Neural progenitor cell (in vitro differentiated cells): ENCODE measurements around the gene TOR1AIP2. TPM values are rescaled to one million over a fixed set of nuclear protein-coding genes. Genes with fewer than 3 reads are reported as not detected.

Experiments used
- DNase-seq: peaks from one replicate; pipeline ENCODE4 v3.0.0-alpha.2; 2016; ENCODE audit warnings: low spot score
- H2AFZ ChIP-seq: fragments of 200-600 bp; sonication (generic); replicated peaks from 2 replicates; pipeline ENCODE4 v1.6.1; 2016; ENCODE audit warnings: antibody characterized with exemption
- H3F3A ChIP-seq: fragments of 200-600 bp; sonication (generic); 2 replicates; pipeline ENCODE4 v1.6.1; 2016; ENCODE audit warnings: antibody characterized with exemption, low read depth
- H3K27ac ChIP-seq: fragments of 200-600 bp; sonication (generic); 2 replicates; pipeline ENCODE4 v1.5.1; 2016; ENCODE audit warnings: mild to moderate bottlenecking
- H3K27me3 ChIP-seq: fragments of 200-600 bp; sonication (generic); 2 replicates; pipeline ENCODE4 v1.6.1; 2016; ENCODE audit warnings: mild to moderate bottlenecking, moderate library complexity
- H3K36me3 ChIP-seq: fragments of 200-600 bp; sonication (generic); 2 replicates; pipeline ENCODE4 v1.5.1; 2016
- H3K4me1 ChIP-seq: fragments of 200-600 bp; sonication (generic); 2 replicates; pipeline ENCODE4 v1.6.1; 2016; ENCODE audit warnings: mixed run types
- H3K4me2 ChIP-seq: fragments of 200-600 bp; sonication (generic); 2 replicates; pipeline ENCODE4 v1.6.1; 2016
- H3K4me3 ChIP-seq: fragments of 200-600 bp; sonication (generic); 2 replicates; pipeline ENCODE4 v1.5.1; 2016
- H3K79me2 ChIP-seq: fragments of 200-600 bp; sonication (generic); 2 replicates; pipeline ENCODE4 v1.6.1; 2016; ENCODE audit warnings: low read depth
- H3K9ac ChIP-seq: fragments of 200-600 bp; sonication (generic); 2 replicates; pipeline ENCODE4 v1.6.1; 2016
- H3K9me3 ChIP-seq: fragments of 200-600 bp; sonication (generic); 2 replicates; pipeline ENCODE4 v1.5.1; 2016; ENCODE audit warnings: low read depth
- H4K20me1 ChIP-seq: fragments of 200-600 bp; sonication (generic); 2 replicates; pipeline ENCODE4 v1.6.1; 2016; ENCODE audit warnings: low read depth
- H3K27ac Mint-ChIP-seq: 3 replicates; pipeline ENCODE4 v1.8.0; 2021; ENCODE audit warnings: mixed read lengths
- H3K27me3 Mint-ChIP-seq: 2 replicates; pipeline ENCODE4 v1.8.0; 2022; ENCODE audit warnings: low read depth, mild to moderate bottlenecking, inconsistent platforms, moderate library complexity, mixed read lengths; ENCODE audit not compliant: insufficient read depth
- H3K36me3 Mint-ChIP-seq: 3 replicates; pipeline ENCODE4 v1.8.0; 2021; ENCODE audit warnings: mixed read lengths
- H3K4me1 Mint-ChIP-seq: 3 replicates; pipeline ENCODE4 v1.8.0; 2021; ENCODE audit warnings: mixed read lengths
- H3K4me3 Mint-ChIP-seq: 3 replicates; pipeline ENCODE4 v1.8.0; 2021; ENCODE audit warnings: mild to moderate bottlenecking, moderate library complexity, mixed read lengths
- H3K9me3 Mint-ChIP-seq: 3 replicates; pipeline ENCODE4 v1.8.0; 2020; ENCODE audit warnings: mixed read lengths
- EZH2 ChIP-seq: fragments of 200-600 bp; sonication (generic); IDR thresholded peaks from 2 replicates; pipeline ENCODE4 v1.6.1; 2017; ENCODE audit warnings: antibody characterized with exemption, mild to moderate bottlenecking, moderate library complexity
- EZH2phosphoT487 ChIP-seq: fragments of 200-600 bp; sonication (generic); IDR thresholded peaks from 2 replicates; pipeline ENCODE4 v1.6.1; 2017; ENCODE audit warnings: antibody characterized with exemption
- total RNA-seq: library from RNA; depleted of rRNA; stranded (reverse); fragments of >200 nt; gene quantifications from 2 replicates; pipeline ENCODE4 v1.2.3, GENCODE V29; 2015; ENCODE audit warnings: low replicate concordance
- TF ChIP-seq, protein P1 (sequence below): fragments of 200-600 bp; sonication (generic); IDR thresholded peaks from 2 replicates; pipeline ENCODE4 v1.5.1; 2017; ENCODE audit warnings: antibody characterized with exemption, mild to moderate bottlenecking

The TOR1AIP2 gene
- total RNA-seq, 1 donor from 2014 or later = 89.5 TPM

DNA sequence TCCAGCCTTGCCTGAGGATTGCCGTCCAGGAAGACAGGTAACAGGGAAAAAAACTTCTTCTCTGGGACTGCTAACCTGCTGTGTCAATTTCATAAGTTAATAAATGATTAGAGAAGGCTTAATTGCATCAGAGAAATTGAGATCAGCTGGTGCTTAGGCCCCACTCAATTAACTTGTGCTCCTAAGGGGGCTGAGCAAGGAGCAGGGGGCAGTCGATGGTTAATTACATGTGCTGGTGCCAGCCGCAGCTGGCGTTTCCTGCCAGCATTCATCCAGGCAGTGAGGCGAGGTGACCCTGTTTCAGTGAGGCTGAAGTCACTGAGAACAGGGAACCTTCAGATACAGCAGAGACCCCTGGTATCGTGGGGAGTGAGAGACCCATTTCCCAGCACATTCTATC lies 74.5 kb downstream of the TOR1AIP2 start:
- Histone ChIP-seq H3K27me3 (no peaks in the 10 kb centered on the region), H3K4me1 (no peaks in the 10 kb centered on the region), H3K4me3 (no peak overlapping the region), H3K4me2 (no peak overlapping the region), H3K79me2 (no peaks in the 10 kb centered on the region), H3K36me3 (no peaks in the 10 kb centered on the region), H4K20me1 (no peaks in the 10 kb centered on the region), H2AFZ (no peak overlapping the region), H3K9ac (no peak overlapping the region), H3K9me3 (no peaks in the 10 kb centered on the region), H3F3A (no peaks in the 10 kb centered on the region), H3K27ac (no peak overlapping the region)
- no peak for DNase-seq
- Mint-ChIP-seq H3K36me3 (no peaks in the 10 kb centered on the region), H3K27me3 (peaks cover 4% of the 10 kb centered on the region), H3K4me3 (no peak overlapping the region), H3K27ac (no peak overlapping the region), H3K9me3 (no peaks in the 10 kb centered on the region), H3K4me1 (no peaks in the 10 kb centered on the region)
- TF ChIP-seq, protein P1, sequence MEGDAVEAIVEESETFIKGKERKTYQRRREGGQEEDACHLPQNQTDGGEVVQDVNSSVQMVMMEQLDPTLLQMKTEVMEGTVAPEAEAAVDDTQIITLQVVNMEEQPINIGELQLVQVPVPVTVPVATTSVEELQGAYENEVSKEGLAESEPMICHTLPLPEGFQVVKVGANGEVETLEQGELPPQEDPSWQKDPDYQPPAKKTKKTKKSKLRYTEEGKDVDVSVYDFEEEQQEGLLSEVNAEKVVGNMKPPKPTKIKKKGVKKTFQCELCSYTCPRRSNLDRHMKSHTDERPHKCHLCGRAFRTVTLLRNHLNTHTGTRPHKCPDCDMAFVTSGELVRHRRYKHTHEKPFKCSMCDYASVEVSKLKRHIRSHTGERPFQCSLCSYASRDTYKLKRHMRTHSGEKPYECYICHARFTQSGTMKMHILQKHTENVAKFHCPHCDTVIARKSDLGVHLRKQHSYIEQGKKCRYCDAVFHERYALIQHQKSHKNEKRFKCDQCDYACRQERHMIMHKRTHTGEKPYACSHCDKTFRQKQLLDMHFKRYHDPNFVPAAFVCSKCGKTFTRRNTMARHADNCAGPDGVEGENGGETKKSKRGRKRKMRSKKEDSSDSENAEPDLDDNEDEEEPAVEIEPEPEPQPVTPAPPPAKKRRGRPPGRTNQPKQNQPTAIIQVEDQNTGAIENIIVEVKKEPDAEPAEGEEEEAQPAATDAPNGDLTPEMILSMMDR = no peak
- TF ChIP-seq EZH2phosphoT487 (no peak), EZH2 (no peak)

DNA sequence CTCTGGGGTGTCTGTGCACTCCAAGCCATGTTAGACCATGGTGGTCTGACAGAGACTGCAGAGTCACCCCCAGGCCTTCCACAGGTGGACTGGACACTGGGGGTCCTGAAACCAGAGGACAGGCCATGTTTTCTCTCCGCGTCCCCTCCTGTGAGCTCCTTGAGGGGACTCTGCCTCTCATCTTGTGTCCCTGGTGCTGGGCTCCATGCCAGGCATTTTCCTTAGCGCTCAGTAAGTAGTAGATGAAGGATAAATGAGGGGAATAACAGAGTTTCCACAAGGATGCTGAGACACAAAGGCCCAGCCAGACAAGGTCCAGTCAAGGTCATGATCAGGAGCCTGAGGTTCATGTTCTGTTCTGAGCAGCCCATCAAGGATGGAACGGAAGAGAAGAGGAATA lies 77.1 kb downstream of the TOR1AIP2 start:
- H3K36me3 ChIP-seq = no peaks in the 10 kb centered on the region
- H3K4me1 Mint-ChIP-seq = no peaks in the 10 kb centered on the region

DNA sequence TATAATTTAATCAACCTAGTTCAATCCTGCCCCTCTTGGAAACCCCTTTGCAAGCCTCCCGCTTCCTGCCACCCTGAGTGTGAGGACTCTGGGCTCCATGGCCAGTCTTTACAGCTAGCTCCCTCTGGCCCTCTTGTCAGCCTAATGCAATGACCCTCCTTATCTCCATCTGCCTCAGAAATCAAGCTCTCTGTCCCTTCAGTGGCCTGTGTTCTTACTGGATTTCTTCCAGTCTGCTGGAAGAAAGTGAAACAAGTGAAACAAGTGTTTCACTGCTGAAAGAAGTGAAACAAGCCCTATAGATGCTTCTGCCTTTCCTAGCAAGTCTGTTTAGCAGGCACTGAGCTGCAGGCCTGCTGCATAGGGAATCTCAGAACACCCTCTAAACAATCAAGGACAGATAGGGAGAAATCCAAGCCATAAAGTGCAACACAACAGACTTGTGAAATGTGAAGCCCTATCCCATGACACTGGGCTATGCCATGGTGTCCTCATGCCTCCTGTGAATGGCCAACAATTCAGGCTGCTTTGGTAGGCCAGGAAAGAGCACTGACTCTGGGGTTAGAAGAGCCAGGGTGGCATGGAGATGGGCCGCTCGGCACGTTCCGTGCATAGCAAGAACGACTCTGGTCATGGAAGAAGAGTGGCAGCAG lies 78.6 kb downstream of the TOR1AIP2 start:
- H3K4me3 ChIP-seq = no peak overlapping the region
- Mint-ChIP-seq H3K4me1 (no peaks in the 10 kb centered on the region), H3K9me3 (no peaks in the 10 kb centered on the region), H3K27me3 (peaks cover 4% of the 10 kb centered on the region), H3K4me3 (no peak overlapping the region), H3K36me3 (no peaks in the 10 kb centered on the region), H3K27ac (no peak overlapping the region)
- no peaks in the 10 kb centered on the region for H3K36me3 ChIP-seq
- H3K27me3 ChIP-seq = no peaks in the 10 kb centered on the region
- H2AFZ ChIP-seq = no peak overlapping the region
- H3K9me3 ChIP-seq = no peaks in the 10 kb centered on the region
- no peaks in the 10 kb centered on the region for H4K20me1 ChIP-seq
- H3K4me1 ChIP-seq = no peaks in the 10 kb centered on the region
- no peak overlapping the region for H3K27ac ChIP-seq
- no peak overlapping the region for H3K9ac ChIP-seq
- H3K4me2 ChIP-seq = no peak overlapping the region
- no peaks in the 10 kb centered on the region for H3F3A ChIP-seq
- DNase-seq = no peak
- TF ChIP-seq EZH2phosphoT487 (no peak), EZH2 (no peak)
- TF ChIP-seq, protein P1 = no peak
- H3K79me2 ChIP-seq = no peaks in the 10 kb centered on the region

More for the DNA sequence above, 77.1 kb downstream of the TOR1AIP2 start:
- Histone ChIP-seq H3K4me3 (no peak overlapping the region), H3K4me1 (no peaks in the 10 kb centered on the region), H3F3A (no peaks in the 10 kb centered on the region), H4K20me1 (no peaks in the 10 kb centered on the region), H3K79me2 (no peaks in the 10 kb centered on the region), H3K4me2 (no peak overlapping the region), H2AFZ (no peak overlapping the region), H3K27ac (no peak overlapping the region), H3K9ac (no peak overlapping the region), H3K9me3 (no peaks in the 10 kb centered on the region), H3K27me3 (no peaks in the 10 kb centered on the region)
- TF ChIP-seq, protein P1 = no peak
- TF ChIP-seq EZH2phosphoT487 (no peak), EZH2 (no peak)
- H3K27me3 Mint-ChIP-seq = peaks cover 4% of the 10 kb centered on the region
- no peaks in the 10 kb centered on the region for H3K36me3 Mint-ChIP-seq
- no peak overlapping the region for H3K4me3 Mint-ChIP-seq
- DNase-seq = no peak
- H3K9me3 Mint-ChIP-seq = no peaks in the 10 kb centered on the region
- no peak overlapping the region for H3K27ac Mint-ChIP-seq
